Stimulated activated CD4-positive, alpha-beta T cell treated with anti-CD3 and anti-CD28 coated beads, Interleukin-4, amount 100 ng/mL, for 4 hours (primary cell): Measurements from ENCODE around the gene CHD5.

ENCODE experiments used
- DNase-seq, 2 experiments: peaks; one replicate each; pipeline ENCODE4 v3.0.0-alpha.2; 2020

Gene CHD5

GRCh38 chr1:6096243-6097116, 83.6 kb downstream of the CHD5 start:
- DNase-seq = no peak

- DNase-seq = no peak
Observed at GRCh38 chr1:6095511-6096242, 84.4 kb downstream of the CHD5 start.

- DNase-seq = no peak
Observed at GRCh38 chr1:6094801-6095505, 85.2 kb downstream of the CHD5 start.

GRCh38 chr1:6094246-6094645, 85.9 kb downstream of the CHD5 start:
- no peak for DNase-seq

GRCh38 chr1:6093611-6094010, 86.5 kb downstream of the CHD5 start:
- no peak for DNase-seq

- no peak for DNase-seq
Observed at GRCh38 chr1:6093071-6093470, 87.0 kb downstream of the CHD5 start.

- no peak for DNase-seq
Observed at GRCh38 chr1:6092211-6092610, 87.9 kb downstream of the CHD5 start.

GRCh38 chr1:6091823-6092109, 88.4 kb downstream of the CHD5 start:
- DNase-seq = no peak

- no peak for DNase-seq
Observed at GRCh38 chr1:6090996-6091822, 88.9 kb downstream of the CHD5 start.

- DNase-seq = no peak
Observed at GRCh38 chr1:6090288-6090687, 89.8 kb downstream of the CHD5 start.

- DNase-seq = no peak
Observed at GRCh38 chr1:6088956-6089355, 91.2 kb downstream of the CHD5 start.

GRCh38 chr1:6087958-6088357, 92.2 kb downstream of the CHD5 start:
- DNase-seq = no peak

- no peak for DNase-seq
Observed at GRCh38 chr1:6087377-6087772, 92.7 kb downstream of the CHD5 start.

GRCh38 chr1:6086762-6087376, 93.3 kb downstream of the CHD5 start:
- no peak for DNase-seq

GRCh38 chr1:6086358-6086757, 93.8 kb downstream of the CHD5 start:
- no peak for DNase-seq

- DNase-seq = no peak
Observed at GRCh38 chr1:6085666-6086065, 94.5 kb downstream of the CHD5 start.

GRCh38 chr1:6084781-6085495, 95.2 kb downstream of the CHD5 start:
- DNase-seq = no peak

- DNase-seq = no peak
Observed at GRCh38 chr1:6083801-6084446, 96.2 kb downstream of the CHD5 start.

GRCh38 chr1:6083385-6083784, 96.7 kb downstream of the CHD5 start:
- no peak for DNase-seq

GRCh38 chr1:6082430-6082971, 97.6 kb downstream of the CHD5 start:
- no peak for DNase-seq

- no peak for DNase-seq
Observed at GRCh38 chr1:6081901-6082300, 98.2 kb downstream of the CHD5 start.
